SK-N-SH (cell line): ENCODE measurements around the gene SPOCK1.

Experiments used
- CTCF ChIP-seq: fragments of 200-600 bp; sonication (generic); IDR thresholded peaks from 2 replicates; pipeline ENCODE4 v1.6.1; 2017; ENCODE audit warnings: antibody characterized with exemption, mild to moderate bottlenecking, moderate library complexity
- ELF1 ChIP-seq: IDR thresholded peaks from 2 replicates; pipeline ENCODE4 v1.4.0; 2012
- EZH2phosphoT487 ChIP-seq: fragments of 200-600 bp; sonication (generic); IDR thresholded peaks from 2 replicates; pipeline ENCODE4 v1.6.1; 2017; ENCODE audit warnings: low read depth, mixed run types, mild to moderate bottlenecking, antibody characterized with exemption, moderate library complexity, borderline replicate concordance
- FOXM1 ChIP-seq: IDR thresholded peaks from 2 replicates; pipeline ENCODE4 v1.4.0; 2012; ENCODE audit warnings: low read depth, mild to moderate bottlenecking
- MAX ChIP-seq: IDR thresholded peaks from 2 replicates; pipeline ENCODE4 v1.4.0; 2012; ENCODE audit warnings: low read depth
- POLR2AphosphoS5 ChIP-seq: IDR thresholded peaks from 2 replicates; pipeline ENCODE4 v1.6.1; 2012; ENCODE audit warnings: low read depth, low read length
- RCOR1 ChIP-seq: fragments of 150-350 bp; IDR thresholded peaks from 2 replicates; pipeline ENCODE4 v1.6.1; 2017; ENCODE audit warnings: antibody characterized with exemption, low read length
- RFX5 ChIP-seq: IDR thresholded peaks from 2 replicates; pipeline ENCODE4 v1.6.1; 2012; ENCODE audit warnings: mild to moderate bottlenecking, improper control_type of control experiment, low read length
- SMC3 ChIP-seq: IDR thresholded peaks from 2 replicates; pipeline ENCODE4 v1.6.1; 2012; ENCODE audit warnings: low read depth, low read length, improper control_type of control experiment
- TAF1 ChIP-seq: IDR thresholded peaks from 2 replicates; pipeline ENCODE4 v1.6.1; 2012; ENCODE audit warnings: low read depth, mild to moderate bottlenecking, low read length, moderate library complexity, borderline replicate concordance
- TF ChIP-seq, protein P1 (sequence below): IDR thresholded peaks from 2 replicates; pipeline ENCODE4; 2012

DNA sequence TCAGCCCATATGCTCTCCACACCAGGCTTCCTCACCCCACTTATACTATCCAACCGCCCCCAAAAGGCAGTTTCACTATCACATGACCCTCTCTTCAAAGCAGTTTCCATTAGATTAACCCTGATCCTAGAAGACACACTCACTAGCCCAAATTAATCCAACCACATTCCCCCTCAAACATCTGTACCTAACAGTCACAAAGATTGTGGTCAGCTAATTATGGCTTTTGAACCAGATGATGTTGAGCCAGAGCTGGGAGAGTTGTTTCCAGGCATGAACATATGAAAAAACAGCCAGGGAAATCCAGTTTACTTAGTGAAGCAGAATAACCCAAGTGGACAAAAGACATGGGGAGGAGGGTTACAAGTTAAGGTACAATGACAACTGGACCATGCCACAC is 131.2 kb downstream of the SPOCK1 start:
- no peak for TF ChIP-seq CTCF
- no peak for TF ChIP-seq ELF1
- no peak for TF ChIP-seq EZH2phosphoT487
- TF ChIP-seq, protein P1, sequence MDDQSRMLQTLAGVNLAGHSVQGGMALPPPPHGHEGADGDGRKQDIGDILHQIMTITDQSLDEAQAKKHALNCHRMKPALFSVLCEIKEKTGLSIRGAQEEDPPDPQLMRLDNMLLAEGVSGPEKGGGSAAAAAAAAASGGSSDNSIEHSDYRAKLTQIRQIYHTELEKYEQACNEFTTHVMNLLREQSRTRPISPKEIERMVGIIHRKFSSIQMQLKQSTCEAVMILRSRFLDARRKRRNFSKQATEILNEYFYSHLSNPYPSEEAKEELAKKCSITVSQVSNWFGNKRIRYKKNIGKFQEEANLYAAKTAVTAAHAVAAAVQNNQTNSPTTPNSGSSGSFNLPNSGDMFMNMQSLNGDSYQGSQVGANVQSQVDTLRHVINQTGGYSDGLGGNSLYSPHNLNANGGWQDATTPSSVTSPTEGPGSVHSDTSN, result no peak
- TF ChIP-seq TAF1, result no peak
- no peak for TF ChIP-seq MAX
- no peak for TF ChIP-seq RCOR1
- no peak for TF ChIP-seq SMC3
- no peak for TF ChIP-seq RFX5
- no peak for TF ChIP-seq POLR2AphosphoS5
- no peak for TF ChIP-seq FOXM1
